IMR-90 (cell line): ENCODE results near the gene LMO1. TPM values are rescaled to one million over a fixed set of nuclear protein-coding genes. Genes with fewer than 3 reads are reported as not detected.

Experiments used
- ATAC-seq: fragments of 200-7000 bp; cut with Tn5 transposase; 2 replicates; pipeline ENCODE4 v1.9.1; 2020; ENCODE audit warnings: low read depth, mild to moderate bottlenecking, moderate library complexity
- BruUV-seq: library from RNA; stranded (reverse); fragments of 400-500 nt; replicated peaks from 2 replicates; lab custom pipeline; 2021; lab: Mats Ljungman, UMichigan
- CTCF ChIA-PET: fragments of 300-600 bp; formaldehyde crosslinking; extraction: SDS; loops from one replicate; lab custom pipeline; 2021; ENCODE audit warnings: antibody characterized with exemption; lab: Yijun Ruan, JAX
- POLR2A ChIA-PET: fragments of 300-600 bp; sonication (Branson Sonifier 250); formaldehyde crosslinking; loops from one replicate; lab custom pipeline; 2022; ENCODE audit warnings: antibody characterized with exemption; ENCODE audit not compliant: unreplicated experiment; lab: Charles Lee
- DNase-seq: peaks from one replicate; pipeline ENCODE4 v3.0.0; 2013
- H2AFZ ChIP-seq: replicated peaks from 2 replicates; pipeline ENCODE3; 2013; ENCODE audit warnings: low read length, mild to moderate bottlenecking; ENCODE audit not compliant: poor library complexity
- H2AK5ac ChIP-seq: 2 replicates; pipeline ENCODE4 v1.6.1; 2013; ENCODE audit warnings: low read depth, low read length, inconsistent platforms
- H2AK9ac ChIP-seq: replicated peaks from 2 replicates; pipeline ENCODE3; 2013; ENCODE audit warnings: mild to moderate bottlenecking, low read depth, low read length, moderate library complexity; ENCODE audit not compliant: poor library complexity
- H2BK120ac ChIP-seq: 2 replicates; pipeline ENCODE4 v1.6.1; 2013; ENCODE audit warnings: low read depth, low read length, inconsistent platforms
- H2BK15ac ChIP-seq: 3 replicates; pipeline ENCODE4 v1.6.1; 2013; ENCODE audit warnings: low read depth, low read length, inconsistent platforms
- H2BK20ac ChIP-seq: 2 replicates; pipeline ENCODE4 v1.6.1; 2013; ENCODE audit warnings: low read depth, mild to moderate bottlenecking, inconsistent platforms, low read length, moderate library complexity
- H2BK5ac ChIP-seq: 2 replicates; pipeline ENCODE4 v1.6.1; 2013; ENCODE audit warnings: mild to moderate bottlenecking, low read depth, low read length, inconsistent platforms; ENCODE audit not compliant: poor library complexity, severe bottlenecking
- H3K14ac ChIP-seq: replicated peaks from 2 replicates; pipeline ENCODE4 v1.6.1; 2013; ENCODE audit warnings: low read depth, low read length, inconsistent platforms
- H3K18ac ChIP-seq: 2 replicates; pipeline ENCODE4 v1.6.1; 2013; ENCODE audit warnings: low read depth, low read length, control low read depth
- H3K23ac ChIP-seq: 2 replicates; pipeline ENCODE4 v1.6.1; 2013; ENCODE audit warnings: low read depth, low read length, inconsistent platforms
- H3K27ac ChIP-seq: 2 replicates; pipeline ENCODE4 v1.5.1; 2013; ENCODE audit warnings: mild to moderate bottlenecking, control low read depth, low read length; ENCODE audit not compliant: insufficient read depth
- H3K27me3 ChIP-seq: 2 replicates; pipeline ENCODE4 v1.6.1; 2013; ENCODE audit warnings: low read length; ENCODE audit not compliant: control insufficient read depth, insufficient read depth
- H3K36me3 ChIP-seq: 2 replicates; pipeline ENCODE4 v1.6.1; 2013; ENCODE audit warnings: low read length, mixed read lengths; ENCODE audit not compliant: control insufficient read depth, insufficient read depth
- H3K4ac ChIP-seq: 2 replicates; pipeline ENCODE4 v1.6.1; 2013; ENCODE audit warnings: low read depth, low read length, inconsistent platforms
- H3K4me1 ChIP-seq: 2 replicates; pipeline ENCODE4 v1.6.1; 2013; ENCODE audit warnings: low read length, mixed read lengths; ENCODE audit not compliant: control insufficient read depth, insufficient read depth
- H3K4me2 ChIP-seq: 2 replicates; pipeline ENCODE4 v1.6.1; 2013; ENCODE audit warnings: low read depth, mild to moderate bottlenecking, control low read depth, low read length, moderate library complexity
- H3K4me3 ChIP-seq: 2 replicates; pipeline ENCODE4 v1.5.1; 2013; ENCODE audit warnings: low read depth, mild to moderate bottlenecking, control low read depth, low read length, moderate library complexity; ENCODE audit not compliant: insufficient read depth
- H3K56ac ChIP-seq: 2 replicates; pipeline ENCODE4 v1.6.1; 2013; ENCODE audit warnings: low read length, inconsistent platforms; ENCODE audit not compliant: insufficient read depth; ENCODE audit errors: extremely low read depth
- H3K79me1 ChIP-seq, 2 experiments: 2 replicates each; pipeline ENCODE4 v1.6.1; 2013; ENCODE audit warnings: low read length in 2 of 2, inconsistent platforms in 1 of 2, low read depth in 1 of 2
- H3K9ac ChIP-seq: 2 replicates; pipeline ENCODE4 v1.6.1; 2013; ENCODE audit warnings: low read depth, low read length, control low read depth
- H3K9me1 ChIP-seq: 2 replicates; pipeline ENCODE4 v1.6.1; 2013; ENCODE audit warnings: low read length, inconsistent platforms; ENCODE audit not compliant: insufficient read depth
- H3K9me3 ChIP-seq: 2 replicates; pipeline ENCODE4 v1.6.1; 2013; ENCODE audit warnings: low read length; ENCODE audit not compliant: control insufficient read depth, insufficient read depth
- H4K20me1 ChIP-seq: 2 replicates; pipeline ENCODE4 v1.6.1; 2013; ENCODE audit warnings: low read length, inconsistent platforms; ENCODE audit not compliant: insufficient read depth
- H4K5ac ChIP-seq: 2 replicates; pipeline ENCODE4 v1.6.1; 2013; ENCODE audit warnings: mild to moderate bottlenecking, low read depth, low read length, control low read depth
- H4K8ac ChIP-seq, 2 experiments: 2 replicates each; pipeline ENCODE4 v1.6.1; 2013; ENCODE audit warnings: low read depth in 2 of 2, low read length in 2 of 2, control low read depth in 1 of 2, inconsistent platforms in 1 of 2
- H4K91ac ChIP-seq: 2 replicates; pipeline ENCODE4 v1.6.1; 2013; ENCODE audit warnings: low read depth, low read length, inconsistent platforms; ENCODE audit not compliant: insufficient read depth
- CEBPB ChIP-seq: IDR thresholded peaks from 2 replicates; pipeline ENCODE4 v1.6.1; 2012; ENCODE audit warnings: low read depth, low read length, improper control_type of control experiment
- FOS ChIP-seq: fragments of 150-350 bp; IDR thresholded peaks from 2 replicates; pipeline ENCODE4 v1.6.1; 2016; ENCODE audit warnings: low read depth, low read length
- POLR2A ChIP-seq: IDR thresholded peaks from 2 replicates; pipeline ENCODE4 v1.6.1; 2012; ENCODE audit warnings: mild to moderate bottlenecking, low read depth, low read length
- RAD21 ChIP-seq: IDR thresholded peaks from 2 replicates; pipeline ENCODE4 v1.6.1; 2012; ENCODE audit warnings: low read length, improper control_type of control experiment
- RCOR1 ChIP-seq: IDR thresholded peaks from 2 replicates; pipeline ENCODE4 v1.6.1; 2012; ENCODE audit warnings: mild to moderate bottlenecking, low read length, improper control_type of control experiment; ENCODE audit not compliant: insufficient replicate concordance
- RFX5 ChIP-seq: IDR thresholded peaks from 2 replicates; pipeline ENCODE4 v1.8.0; 2012; ENCODE audit warnings: low read depth, mild to moderate bottlenecking, low read length, moderate library complexity
- whole genome bisulfite sequencing, 2 experiments: methylation state at CpG; one replicate each; pipeline versions ENCODE4 v1.1.5 to v1.1.7; 2013; ENCODE audit warnings: missing lambda C conversion rate in 2 of 2; ENCODE audit not compliant: insufficient read length in 1 of 2; ENCODE audit errors: extremely low coverage in 2 of 2; 5-methylcytosine and 5-hydroxymethylcytosine counted together
- dilution Hi-C: fragments of 300-500 bp; cut with HindIII; formaldehyde crosslinking; loops from one replicate; pipeline ENCODE4 v1.14.3; 2018; ENCODE audit warnings: low sequenced_read_pairs; ENCODE audit not compliant: unreplicated experiment
- in situ Hi-C: fragments of 300-500 bp; cut with MboI; formaldehyde crosslinking; loops from 3 replicates; pipeline ENCODE4 v1.14.3; 2019; ENCODE audit warnings: low sequenced_read_pairs, inconsistent platforms, mixed read lengths
- intact Hi-C: fragments of 100-400 bp; cut with micrococcal nuclease; formaldehyde crosslinking; loops from 2 replicates; pipeline ENCODE4 v1.10.0; 2022
- polyA plus RNA-seq, 3 experiments: library from polyadenylated mRNA; depleted of rRNA; stranded (reverse); fragments of >200 nt; gene quantifications; 2 replicates each; pipeline ENCODE4 v1.2.3, GENCODE V29; 2012; ENCODE audit warnings: low replicate concordance in 1 of 3
- total RNA-seq: library from RNA; depleted of rRNA; stranded (reverse); fragments of >200 nt; gene quantifications from 2 replicates; pipeline ENCODE4 v1.2.3, GENCODE V29; 2012

Gene LMO1
- total and polyA plus RNA-seq, 2 of the 4 experiments (the other 2 are of a cell fraction) = not detected

DNA sequence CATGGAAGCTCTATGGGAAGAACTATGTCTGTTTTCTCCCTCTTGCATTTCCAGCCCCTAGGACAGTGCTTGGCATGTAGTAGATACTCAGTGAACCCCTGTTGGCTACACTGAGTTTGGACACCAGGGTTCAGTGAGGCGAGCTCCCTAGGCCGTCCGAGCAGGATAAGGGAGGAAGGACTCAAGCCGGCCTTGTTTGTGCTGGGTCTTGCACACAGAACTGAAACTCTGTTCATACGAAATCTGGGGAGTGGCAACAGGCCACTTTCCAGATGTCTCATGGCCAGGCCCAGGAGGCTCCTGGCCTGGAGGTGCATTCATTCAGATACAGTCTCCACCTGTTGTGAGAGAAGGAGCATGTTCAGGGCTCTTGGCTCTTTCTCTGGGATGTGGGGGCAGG, 23.6 kb upstream of the LMO1 start:
- WGBS, 2 experiments = 40% methylated on average over 1 of the region's 5 CpGs; no CpG with 5 or more reads in 1 of the 2 experiments
- Histone ChIP-seq H2BK15ac (no peak overlapping the region), H3K56ac (no peak overlapping the region), H4K91ac (no peak overlapping the region), H3K9me3 (no peaks in the 10 kb centered on the region), H4K8ac (no peak overlapping the region), H2BK5ac (no peak overlapping the region), H3K4me3 (no peak overlapping the region), H3K9ac (no peak overlapping the region), H4K20me1 (no peaks in the 10 kb centered on the region), H2BK20ac (no peak overlapping the region), H3K9me1 (no peaks in the 10 kb centered on the region), H2BK120ac (no peak overlapping the region), H2AK5ac (no peak overlapping the region), H2AK9ac (no peak overlapping the region), H3K4ac (no peak overlapping the region), H3K18ac (no peak overlapping the region), H2AFZ (no peak overlapping the region), H3K79me1 (no peaks in the 10 kb centered on the region), H3K23ac (no peak overlapping the region), H3K27ac (no peak overlapping the region), H3K36me3 (no peaks in the 10 kb centered on the region), H3K27me3 (peaks cover 26% of the 10 kb centered on the region), H3K4me1 (no peaks in the 10 kb centered on the region), H4K5ac (no peak overlapping the region), H3K4me2 (no peak overlapping the region), H3K14ac (no peak overlapping the region)
- ChIA-PET POLR2A (no interaction called here), CTCF (no interaction called here)
- in situ Hi-C loops (no loop called here), intact Hi-C loops (no loop called here), dilution Hi-C loops (no loop called here)
- DNase-seq (no peak), ATAC-seq (no peak)
- TF ChIP-seq RFX5 = no peak
- no peak for TF ChIP-seq POLR2A
- no peak for TF ChIP-seq FOS
- TF ChIP-seq RAD21 = no peak
- no peak for TF ChIP-seq CEBPB
- TF ChIP-seq RCOR1 = no peak
- no TSS peak for BruUV-seq
